Left hindlimb (tissue), 1 donor: Measurements from ENCODE around the gene DHCR24.

Experiments used
- DNase-seq: peaks from one replicate; pipeline ENCODE4 v3.0.0-alpha.2; 2018

DHCR24 gene

GRCh38 chr1:54844564-54844963 lies 42.4 kb downstream of the DHCR24 start:
- no peak for DNase-seq

- DNase-seq = no peak
These were observed 43.5 kb downstream of the DHCR24 start for GRCh38 chr1:54843449-54843848.

- no peak for DNase-seq
These were observed 44.0 kb downstream of the DHCR24 start for GRCh38 chr1:54842963-54843362.

- DNase-seq = no peak
These were observed 44.6 kb downstream of the DHCR24 start for GRCh38 chr1:54842206-54842915.

GRCh38 chr1:54839824-54840223 lies 47.2 kb downstream of the DHCR24 start:
- DNase-seq = no peak

GRCh38 chr1:54838565-54839180 lies 48.3 kb downstream of the DHCR24 start:
- no peak for DNase-seq

GRCh38 chr1:54837002-54837853 lies 49.8 kb downstream of the DHCR24 start:
- no peak for DNase-seq

- no peak for DNase-seq
These were observed 50.4 kb downstream of the DHCR24 start for GRCh38 chr1:54836594-54836993.

- no peak for DNase-seq
These were observed 51.0 kb downstream of the DHCR24 start for GRCh38 chr1:54835970-54836369.

- DNase-seq = no peak
These were observed 51.7 kb downstream of the DHCR24 start for GRCh38 chr1:54835131-54835898.

GRCh38 chr1:54834007-54834541 lies 52.9 kb downstream of the DHCR24 start:
- no peak for DNase-seq

- no peak for DNase-seq
These were observed 53.9 kb downstream of the DHCR24 start for GRCh38 chr1:54833121-54833520.

GRCh38 chr1:54826226-54826816 lies 60.7 kb downstream of the DHCR24 start:
- DNase-seq = no peak

- DNase-seq = peak; percentile 17
These were observed 61.3 kb downstream of the DHCR24 start for GRCh38 chr1:54825696-54826095.

GRCh38 chr1:54823670-54824069 lies 63.3 kb downstream of the DHCR24 start:
- DNase-seq = no peak

GRCh38 chr1:54819733-54820132 lies 67.3 kb downstream of the DHCR24 start:
- DNase-seq = no peak

GRCh38 chr1:54819195-54819536 lies 67.8 kb downstream of the DHCR24 start:
- no peak for DNase-seq

- DNase-seq = no peak
These were observed 68.4 kb downstream of the DHCR24 start for GRCh38 chr1:54818461-54819194.

GRCh38 chr1:54816951-54817350 lies 70.0 kb downstream of the DHCR24 start:
- no peak for DNase-seq

GRCh38 chr1:54816130-54816529 lies 70.9 kb downstream of the DHCR24 start:
- DNase-seq = no peak

- DNase-seq = no peak
These were observed 71.7 kb downstream of the DHCR24 start for GRCh38 chr1:54815086-54815876.
